OCI-M1 (cell line): ENCODE results near the gene ANKRD33B.
A peak's percentile ranks its signal among the peaks of the same experiment; 100 is the strongest.
"Not testable (repeated sequence)": the region's sequence is repeated elsewhere in the genome, so short reads cannot be mapped to it uniquely, and the experiment has no call there.

Experiments
- DNase-seq: peaks from one replicate; lab custom pipeline; 2025; lab: John Stamatoyannopoulos, UW

ANKRD33B gene

GRCh38 chr5:10621832-10622231, 58.0 kb downstream of the ANKRD33B start:
- peak; percentile 82 for DNase-seq

GRCh38 chr5:10622810-10623209, 58.9 kb downstream of the ANKRD33B start:
- DNase-seq, result no peak

- DNase-seq, result no peak
Measured at GRCh38 chr5:10623305-10623910, 59.5 kb downstream of the ANKRD33B start.

DNA sequence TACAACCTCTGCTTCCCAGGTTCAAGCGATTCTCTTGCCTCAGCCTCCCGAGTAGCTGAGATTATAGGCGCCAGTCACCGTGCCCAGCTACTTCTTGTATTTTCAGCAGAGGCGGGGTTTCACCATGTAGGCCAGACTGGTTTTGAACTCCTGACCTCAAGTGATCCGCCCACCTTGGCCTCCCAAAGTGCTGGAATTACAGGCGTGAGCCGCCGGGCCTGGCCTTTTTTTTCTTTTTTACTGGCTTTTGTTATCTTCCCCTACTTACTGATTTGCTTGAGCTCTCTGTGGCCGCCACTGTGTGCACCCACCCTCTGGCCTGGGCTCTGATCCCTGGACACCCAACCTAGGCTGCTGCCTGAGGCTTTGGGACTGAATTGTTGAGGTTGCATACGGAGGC, 60.3 kb downstream of the ANKRD33B start:
- no peak for DNase-seq

DNA sequence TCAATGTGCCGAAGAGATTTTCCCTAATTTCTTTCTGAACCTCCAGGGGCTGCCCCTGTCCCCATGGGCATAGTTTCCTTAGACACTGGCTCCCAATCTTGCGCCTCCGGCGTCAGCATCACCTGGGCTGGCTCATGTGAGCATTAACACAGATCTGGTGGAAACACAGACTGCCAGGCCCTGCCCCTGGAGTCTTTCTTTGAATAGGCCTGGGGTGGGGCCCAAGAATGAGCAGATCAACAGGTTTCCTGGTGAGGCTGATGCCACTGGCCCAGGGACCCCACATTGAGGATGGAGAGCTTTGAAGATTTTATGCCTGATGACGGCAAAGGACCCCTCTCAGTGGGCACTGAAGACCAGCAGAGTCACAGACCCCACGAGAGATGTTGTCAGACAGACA, 60.8 kb downstream of the ANKRD33B start:
- no peak for DNase-seq

DNA sequence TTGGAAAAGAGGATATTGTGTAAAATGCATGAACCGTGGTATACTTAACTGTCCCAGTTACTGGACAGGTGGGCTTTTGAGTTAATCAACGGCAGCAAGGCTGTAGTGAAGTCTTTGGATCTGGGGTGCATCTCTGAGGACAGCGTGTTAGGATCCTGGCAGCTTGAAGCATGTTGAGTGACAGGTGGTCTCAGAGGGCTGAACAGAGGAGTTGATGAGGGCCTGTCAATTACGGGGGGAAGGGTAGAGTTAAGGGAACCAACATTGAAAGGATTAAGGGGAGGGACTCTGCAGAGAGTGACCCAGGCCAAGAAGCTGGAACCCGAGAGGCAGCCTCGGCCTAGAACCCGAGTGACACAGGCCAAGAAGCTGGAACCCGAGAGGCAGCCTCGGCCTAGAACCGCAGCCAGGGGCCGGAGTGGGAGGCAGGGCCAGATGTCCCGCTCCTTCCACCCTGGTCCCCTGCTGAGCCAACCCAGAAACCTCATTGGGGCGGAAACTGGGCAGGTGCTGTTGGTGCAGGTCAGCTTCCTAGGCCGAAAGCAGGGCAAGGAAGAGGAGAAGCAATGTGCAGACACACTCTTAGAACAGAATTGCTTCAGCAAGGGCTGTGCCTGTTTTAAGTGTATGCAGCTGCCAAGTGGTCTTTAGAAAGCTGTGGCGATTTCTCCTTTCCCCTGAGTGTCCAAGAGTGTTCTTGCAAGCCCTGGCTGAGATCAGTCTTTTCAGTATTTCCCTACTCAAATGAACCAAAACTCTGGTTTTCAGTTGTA, 62.0 kb downstream of the ANKRD33B start:
- DNase-seq, result no peak

DNA sequence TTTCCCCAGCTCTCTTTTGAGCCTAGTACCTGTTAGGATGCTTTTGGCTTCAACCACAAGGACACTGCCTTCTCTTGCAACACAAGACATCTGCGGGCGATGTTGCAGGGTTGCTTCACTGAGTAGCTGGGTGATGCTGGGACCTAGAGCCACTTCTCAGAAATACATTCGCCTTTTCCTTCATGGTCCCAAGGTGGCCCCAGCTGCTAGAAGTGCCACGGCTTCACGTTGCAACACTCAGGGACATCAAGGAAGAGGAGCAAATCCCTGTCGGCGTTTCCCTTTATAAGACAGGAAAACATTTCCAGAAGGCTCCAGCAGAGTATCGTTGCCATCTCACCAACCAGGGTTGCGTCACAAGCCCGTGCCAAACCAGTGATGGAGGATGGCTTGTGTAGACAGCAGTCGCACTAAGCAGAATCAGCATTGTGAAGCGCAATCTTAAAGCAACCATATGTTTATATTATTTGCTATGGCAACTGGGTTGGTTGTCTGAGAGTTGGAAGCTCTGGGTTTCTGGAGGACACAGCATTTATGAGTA, 62.7 kb downstream of the ANKRD33B start:
- DNase-seq, result no peak

- peak; percentile 48 for DNase-seq
Measured at GRCh38 chr5:10627160-10627701, 63.4 kb downstream of the ANKRD33B start.

- DNase-seq, result no peak
Measured at GRCh38 chr5:10628601-10629000, 64.7 kb downstream of the ANKRD33B start.

DNA sequence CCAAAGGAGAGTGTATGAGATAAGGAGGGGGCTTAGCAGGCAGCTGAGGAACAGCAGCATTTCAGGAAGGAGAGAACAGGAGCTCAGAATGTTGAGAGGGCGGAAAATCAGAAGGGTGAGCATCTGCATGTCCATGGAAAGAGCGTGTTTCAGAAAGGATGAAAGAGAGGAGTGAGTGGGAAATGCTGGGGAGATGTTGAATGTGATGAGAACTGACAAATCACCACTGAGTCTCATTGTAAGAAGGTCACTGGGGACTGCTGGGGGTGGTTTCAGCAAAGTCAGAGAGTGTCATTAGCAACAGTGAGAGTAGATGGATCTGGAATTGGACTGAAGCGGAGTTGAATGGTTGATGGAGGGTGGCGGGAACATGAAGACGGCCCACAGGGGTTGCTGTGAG, 65.8 kb downstream of the ANKRD33B start:
- no peak for DNase-seq

GRCh38 chr5:10630126-10630525, 66.3 kb downstream of the ANKRD33B start:
- no peak for DNase-seq

DNA sequence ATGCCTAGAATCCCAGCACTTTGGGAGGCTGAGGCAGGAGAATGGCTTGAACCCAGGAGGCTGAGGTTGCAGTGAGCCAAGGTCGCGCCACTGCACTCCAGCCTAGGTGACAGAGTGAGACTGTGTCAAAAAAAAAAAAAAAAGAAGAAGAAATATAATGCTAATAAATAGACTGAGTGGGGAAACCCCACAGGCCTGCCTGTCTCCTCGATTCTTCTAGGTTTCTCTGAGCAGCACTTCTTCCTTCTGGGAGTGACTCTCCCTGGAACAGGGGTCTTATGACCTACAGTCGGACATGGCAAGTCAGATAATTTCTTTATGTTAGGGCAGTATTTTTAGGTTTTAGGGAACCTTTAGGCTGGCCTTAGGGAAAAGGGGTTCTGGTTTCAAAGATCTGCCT, 66.9 kb downstream of the ANKRD33B start:
- not testable (repeated sequence) for DNase-seq

DNA sequence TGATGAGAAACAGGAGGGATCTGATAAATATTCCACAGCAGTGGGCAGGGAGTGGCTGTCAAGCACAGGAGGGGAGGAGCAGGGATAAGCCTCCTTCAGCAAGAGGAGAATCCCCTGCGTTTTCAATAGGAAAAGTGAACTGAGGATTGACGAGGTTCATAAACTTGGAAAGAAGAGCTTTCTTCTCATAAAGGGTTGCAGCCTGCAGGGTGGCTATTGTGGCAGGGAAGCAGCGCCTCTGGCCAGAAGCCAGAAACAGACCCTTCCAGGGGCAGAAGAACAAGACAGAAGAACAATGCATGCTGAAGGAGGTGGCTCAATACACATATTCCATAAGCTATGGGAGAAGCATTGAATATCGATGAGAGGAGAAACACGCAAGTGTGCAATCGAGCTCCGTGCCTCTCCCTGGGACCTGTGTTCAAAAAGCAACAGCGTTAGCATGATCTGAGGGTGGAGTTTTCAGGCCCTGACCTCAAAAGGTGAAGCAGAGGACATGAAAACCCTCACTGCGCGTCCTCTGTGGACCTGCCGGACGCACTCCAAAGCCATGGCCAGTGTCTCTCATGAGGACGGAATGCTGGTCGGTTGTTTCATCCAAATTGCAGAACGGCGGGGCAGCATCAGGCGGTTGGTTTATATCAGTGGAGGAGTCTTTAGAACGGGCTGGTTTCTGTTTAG, 67.6 kb downstream of the ANKRD33B start:
- DNase-seq, result no peak

- no peak for DNase-seq
Measured at GRCh38 chr5:10632110-10632761, 68.4 kb downstream of the ANKRD33B start.

- DNase-seq, result no peak
Measured at GRCh38 chr5:10633271-10634049, 69.6 kb downstream of the ANKRD33B start.

DNA sequence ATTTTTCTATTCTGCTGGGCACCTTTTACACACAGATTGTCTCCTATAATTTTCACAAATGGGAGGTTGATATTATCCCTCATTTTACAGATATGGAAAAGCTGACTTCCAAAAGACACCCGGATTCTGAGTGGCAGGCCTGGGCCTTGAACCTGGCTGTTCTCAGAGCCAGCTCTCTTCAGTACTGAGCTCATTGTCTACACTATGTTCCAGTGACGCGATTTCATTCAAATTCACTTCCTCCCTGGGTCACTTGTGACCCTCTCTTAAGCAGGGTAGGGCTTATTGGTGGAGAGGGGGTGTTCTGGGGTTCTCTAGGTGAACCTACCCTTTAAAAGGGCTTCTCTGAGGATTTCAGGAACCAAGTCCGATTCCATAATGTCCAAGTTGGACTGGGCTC, 70.2 kb downstream of the ANKRD33B start:
- no peak for DNase-seq

GRCh38 chr5:10634562-10634961, 70.7 kb downstream of the ANKRD33B start:
- DNase-seq, result no peak

DNA sequence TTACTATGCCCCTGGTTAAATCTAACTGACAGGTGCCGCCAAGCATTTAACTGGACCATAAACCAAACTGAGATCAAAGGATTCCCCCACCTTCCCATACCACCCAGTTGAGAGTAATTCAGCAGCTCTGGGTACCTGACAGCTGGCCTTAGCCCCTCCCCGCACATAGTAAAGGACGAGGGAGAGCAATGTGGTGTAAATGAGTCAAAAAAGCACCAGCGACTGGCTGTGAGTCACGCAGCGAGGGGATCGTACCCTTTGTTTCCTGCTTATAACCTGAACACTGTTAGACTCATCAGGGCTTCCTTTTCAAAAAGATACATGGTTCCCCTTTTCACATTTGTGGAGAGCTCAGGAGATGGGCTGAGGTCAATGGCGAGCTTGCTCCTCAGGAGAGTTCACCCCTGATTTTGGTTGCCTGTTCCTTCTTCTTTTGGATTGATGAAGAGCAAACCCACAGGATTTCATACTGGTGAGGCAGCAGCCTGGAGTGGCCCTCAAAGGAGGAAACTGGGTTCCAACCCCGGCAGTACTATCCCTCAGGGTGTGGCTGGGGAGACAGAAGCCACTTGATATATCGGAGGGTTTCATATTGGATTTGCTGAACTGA, 71.5 kb downstream of the ANKRD33B start:
- no peak for DNase-seq

- no peak for DNase-seq
Measured at GRCh38 chr5:10635867-10636350, 72.0 kb downstream of the ANKRD33B start.

DNA sequence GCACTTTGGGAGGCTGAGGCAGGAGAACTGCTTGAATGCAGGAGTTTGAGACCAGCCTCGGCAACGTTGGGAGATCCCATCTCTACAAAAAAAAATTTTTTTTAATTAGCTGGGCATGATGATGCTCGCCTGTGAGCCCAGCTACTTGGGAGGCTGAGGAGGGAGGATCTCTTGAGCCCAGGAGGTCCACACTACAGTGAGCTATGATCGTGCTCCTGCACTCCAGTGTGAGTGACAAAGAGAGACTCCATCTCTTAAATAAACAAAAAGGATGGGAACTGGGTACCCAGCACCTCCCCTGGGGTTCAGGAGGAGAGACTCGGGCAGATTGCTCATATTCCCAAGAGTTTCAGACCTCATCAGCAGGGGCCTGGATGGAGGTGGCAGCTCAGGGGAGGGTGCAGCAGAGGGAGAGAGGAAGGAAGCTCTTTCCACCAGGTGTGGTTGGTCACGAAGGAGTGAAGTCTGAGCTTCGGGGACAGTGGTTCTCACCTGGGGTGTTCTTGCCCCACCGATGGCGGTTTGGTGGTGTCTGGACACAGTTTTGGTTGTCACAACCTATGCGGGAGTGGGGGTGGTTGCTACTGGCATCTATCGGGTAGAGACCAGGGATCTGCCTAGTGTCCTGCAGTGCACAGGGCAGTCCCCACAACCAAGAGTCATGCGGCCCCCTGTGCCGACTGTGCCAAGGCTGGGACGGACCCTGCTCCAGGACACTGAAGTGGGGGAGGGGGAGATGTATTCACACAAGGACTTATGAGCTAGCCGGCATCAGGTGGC, 72.7 kb downstream of the ANKRD33B start:
- no peak for DNase-seq
